ENCODE measurements around the gene ABCC4. TPM values are rescaled to one million over a fixed set of nuclear protein-coding genes. Genes with fewer than 3 reads are reported as not detected.
A peak's percentile ranks its signal among the peaks of the same experiment; 100 is the strongest.

The ABCC4 gene
- total RNA-seq, 1 experiment from 2014 or later = 52.0 TPM

GRCh38 chr13:94993616-94994015 lies 307.6 kb downstream of the ABCC4 start:
- BruUV-seq (replicated peaks) = no TSS peak
- no peak overlapping the region for H3K27ac ChIP-seq (ENCODE audit: low read depth, low read length, poor library complexity, severe bottlenecking)
- DNase-seq (ENCODE audit: low spot score) = no peak
- H3K4me3 ChIP-seq (ENCODE audit: low read depth, low read length, poor library complexity, severe bottlenecking) = no peak overlapping the region
- CTCF ChIA-PET = no interaction called here
- TF ChIP-seq CTCF (conservative IDR thresholded peaks at IDR 0.05; ENCODE audit: low read depth, low read length) = no peak
- no peaks in the 10 kb centered on the region for H3K36me3 ChIP-seq (ENCODE audit: insufficient read depth, low read length, poor library complexity, severe bottlenecking)
- peaks cover 7% of the 10 kb centered on the region for H3K27me3 ChIP-seq (replicated peaks; ENCODE audit: insufficient read depth, low read depth, low read length, poor library complexity)
- POLR2A ChIA-PET (ENCODE audit: low non-redundant PET) = no interaction called here
- H3K4me1 ChIP-seq (ENCODE audit: insufficient read depth, low read length, poor library complexity, severe bottlenecking) = no peaks in the 10 kb centered on the region
- no peaks in the 10 kb centered on the region for H3K9me3 ChIP-seq (ENCODE audit: low read depth, low read length, poor library complexity, severe bottlenecking)
- intact Hi-C loops (cut with micrococcal nuclease; ENCODE audit: unreplicated experiment) = no loop called here

DNA sequence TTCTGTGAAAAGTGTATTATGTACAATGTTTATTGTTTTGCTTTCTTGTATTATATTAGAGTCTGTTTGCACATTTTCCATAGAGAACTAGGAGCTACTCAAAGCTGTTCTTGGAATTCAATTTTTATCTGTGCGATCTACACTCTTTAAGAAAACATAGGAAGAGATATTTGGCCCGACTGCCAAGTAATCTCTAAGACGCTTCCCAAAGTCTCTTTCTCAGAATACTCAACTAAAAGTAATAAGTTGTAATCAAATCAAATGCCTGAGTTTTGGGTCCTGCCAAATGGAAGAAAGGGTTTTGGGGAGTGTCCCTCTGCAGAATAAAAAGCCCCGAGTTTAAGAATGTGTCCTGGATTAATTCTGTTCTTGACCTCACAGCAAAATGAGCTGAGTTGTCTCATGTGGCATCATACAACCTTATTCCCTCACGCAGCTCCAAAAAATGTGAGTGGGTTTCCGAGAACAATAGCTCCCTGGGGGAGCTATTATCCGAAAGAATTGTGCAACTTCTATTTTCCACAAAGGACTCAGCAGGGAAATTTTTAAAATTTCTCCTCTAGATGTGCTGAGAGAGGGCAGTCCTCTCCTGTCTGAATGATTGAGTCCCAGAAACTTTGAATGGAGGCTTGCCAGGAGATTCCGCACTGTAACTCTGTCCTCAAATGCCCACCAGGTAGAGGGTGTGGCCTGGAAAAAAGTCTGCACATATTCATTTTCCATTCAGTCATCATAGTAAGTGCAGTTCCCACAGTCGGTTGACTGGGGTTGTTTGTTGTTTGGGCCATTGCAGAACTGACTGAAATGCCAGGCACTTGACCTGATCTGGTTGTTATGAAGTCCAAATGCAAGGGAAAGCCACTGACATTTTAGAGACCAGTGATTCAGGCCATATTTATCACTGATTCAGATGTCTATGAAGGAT lies 309.0 kb downstream of the ABCC4 start:
- no TSS peak for BruUV-seq (replicated peaks)
- Histone ChIP-seq H3K27me3 (replicated peaks; ENCODE audit: insufficient read depth, low read depth, low read length, poor library complexity) (peaks cover 7% of the 10 kb centered on the region), H3K9me3 (ENCODE audit: low read depth, low read length, poor library complexity, severe bottlenecking) (no peaks in the 10 kb centered on the region), H3K27ac (ENCODE audit: low read depth, low read length, poor library complexity, severe bottlenecking) (no peak overlapping the region), H3K4me3 (ENCODE audit: low read depth, low read length, poor library complexity, severe bottlenecking) (no peak overlapping the region), H3K4me1 (ENCODE audit: insufficient read depth, low read length, poor library complexity, severe bottlenecking) (no peaks in the 10 kb centered on the region), H3K36me3 (ENCODE audit: insufficient read depth, low read length, poor library complexity, severe bottlenecking) (no peaks in the 10 kb centered on the region)
- CTCF ChIA-PET = no interaction called here
- peak; percentile 53 for DNase-seq (ENCODE audit: low spot score)
- intact Hi-C loops (cut with micrococcal nuclease; ENCODE audit: unreplicated experiment) = no loop called here
- POLR2A ChIA-PET (ENCODE audit: low non-redundant PET) = no interaction called here
- TF ChIP-seq CTCF (conservative IDR thresholded peaks at IDR 0.05; ENCODE audit: low read depth, low read length) = no peak
- TF ChIP-seq EZH2 (IDR thresholded peaks at IDR 0.05; ENCODE audit: borderline replicate concordance, low read depth, low read length, poor library complexity, severe bottlenecking) = no peak

GRCh38 chr13:94988654-94989053 lies 312.6 kb downstream of the ABCC4 start:
- peak; percentile 18 for DNase-seq (ENCODE audit: low spot score)
- TF ChIP-seq CTCF (conservative IDR thresholded peaks at IDR 0.05; ENCODE audit: low read depth, low read length) = 0 out of 2 replicates have a peak, but pooled peaks have one; percentile 16
- no peak for TF ChIP-seq EZH2 (IDR thresholded peaks at IDR 0.05; ENCODE audit: borderline replicate concordance, low read depth, low read length, poor library complexity, severe bottlenecking)
- CTCF ChIA-PET = interaction anchor here (0.5 kb wide), 1 partner anchor 392 kb away, joined by 7 read pairs; no protein-coding TSS in a partner anchor
- no TSS peak for BruUV-seq (replicated peaks)
- POLR2A ChIA-PET (ENCODE audit: low non-redundant PET) = no interaction called here
- Histone ChIP-seq H3K36me3 (ENCODE audit: insufficient read depth, low read length, poor library complexity, severe bottlenecking) (no peaks in the 10 kb centered on the region), H3K27ac (ENCODE audit: low read depth, low read length, poor library complexity, severe bottlenecking) (no peak overlapping the region), H3K4me3 (ENCODE audit: low read depth, low read length, poor library complexity, severe bottlenecking) (no peak overlapping the region), H3K9me3 (ENCODE audit: low read depth, low read length, poor library complexity, severe bottlenecking) (no peaks in the 10 kb centered on the region), H3K27me3 (replicated peaks; ENCODE audit: insufficient read depth, low read depth, low read length, poor library complexity) (peaks cover 7% of the 10 kb centered on the region), H3K4me1 (ENCODE audit: insufficient read depth, low read length, poor library complexity, severe bottlenecking) (no peaks in the 10 kb centered on the region)
- intact Hi-C loops (cut with micrococcal nuclease; ENCODE audit: unreplicated experiment) = no loop called here

Measured in A673 (cell line).